GM12878 (cell line): Measurements from ENCODE around the gene HCN1. TPM values are rescaled to one million over a fixed set of nuclear protein-coding genes. Genes with fewer than 3 reads are reported as not detected.

ENCODE experiments used
- ATAC-seq: fragments of 200-7000 bp; cut with Tn5 transposase; 3 replicates; pipeline ENCODE4 v1.9.1; 2020; ENCODE audit warnings: mild to moderate bottlenecking, moderate library complexity
- BruUV-seq: library from RNA; stranded (reverse); fragments of 400-500 nt; replicated peaks from 2 replicates; lab custom pipeline; 2021; lab: Mats Ljungman, UMichigan
- CTCF ChIA-PET: fragments of 300-600 bp; sonication (Branson Sonifier 250); formaldehyde crosslinking; extraction: SDS; loops from one replicate; lab custom pipeline; 2021; ENCODE audit warnings: inconsistent platforms; lab: Yijun Ruan, JAX
- POLR2A ChIA-PET: fragments of 350-600 bp; formaldehyde crosslinking; extraction: SDS; loops from one replicate; lab custom pipeline; 2021; ENCODE audit warnings: inconsistent platforms; lab: Charles Lee
- RAD21 ChIA-PET: fragments of 300-600 bp; sonication (Branson Sonifier 250); formaldehyde crosslinking; loops from one replicate; lab custom pipeline; 2023; ENCODE audit warnings: antibody characterized with exemption; ENCODE audit not compliant: unreplicated experiment; lab: Charles Lee
- SMC1A ChIA-PET: fragments of 300-600 bp; sonication (Branson Sonifier 250); formaldehyde crosslinking; loops from one replicate; lab custom pipeline; 2023; ENCODE audit not compliant: unreplicated experiment, uncharacterized antibody; lab: Charles Lee
- DNase-seq: peaks from one replicate; pipeline ENCODE4 v3.0.0-alpha.2; 2011; ENCODE audit warnings: low read depth, low spot score
- FAIRE-seq: peaks from 3 replicates; lab custom pipeline; 2011; peaks lifted over from hg19 to GRCh38; lab: Jason Lieb, UNC
- H2AFZ ChIP-seq: 2 replicates; pipeline ENCODE4 v1.6.0; 2011; ENCODE audit warnings: low read depth, low read length, control low read depth; ENCODE audit not compliant: control insufficient read depth
- H3K27ac ChIP-seq: 2 replicates; pipeline ENCODE4 v1.5.1; 2011; ENCODE audit warnings: control low read depth; ENCODE audit not compliant: control insufficient read depth, insufficient read depth
- H3K27me3 ChIP-seq, 2 experiments: replicated peaks in 1 of 2; 2 replicates each; pipeline versions ENCODE4 v1.6.0 to v1.6.1; 2011; ENCODE audit warnings: low read length in 1 of 2; ENCODE audit not compliant: control insufficient read depth in 2 of 2, insufficient read depth in 2 of 2
- H3K36me3 ChIP-seq, 2 experiments: 2 replicates each; pipeline ENCODE4 v1.5.1; 2011; ENCODE audit warnings: low read length in 1 of 2; ENCODE audit not compliant: control insufficient read depth in 2 of 2, insufficient read depth in 2 of 2
- H3K4me1 ChIP-seq: 2 replicates; pipeline ENCODE4 v1.6.1; 2011; ENCODE audit warnings: mild to moderate bottlenecking, low read length, moderate library complexity, mixed read lengths; ENCODE audit not compliant: control insufficient read depth, insufficient read depth
- H3K4me2 ChIP-seq: 2 replicates; pipeline ENCODE4 v1.6.0; 2011; ENCODE audit warnings: control low read depth; ENCODE audit not compliant: control insufficient read depth, insufficient read depth
- H3K4me3 ChIP-seq: fragments of 200-600 bp; sonication (generic); 2 replicates; pipeline ENCODE4 v1.5.1; 2016
- H3K79me2 ChIP-seq: 2 replicates; pipeline ENCODE4 v1.6.0; 2011; ENCODE audit warnings: low read length; ENCODE audit not compliant: control insufficient read depth, insufficient read depth
- H3K9ac ChIP-seq: 2 replicates; pipeline ENCODE4 v1.8.0; 2011; ENCODE audit warnings: low read length, control low read depth, mixed read lengths; ENCODE audit not compliant: control insufficient read depth, insufficient read depth
- H3K9me3 ChIP-seq: replicated peaks from 3 replicates; pipeline ENCODE4 v1.5.1; 2011; ENCODE audit warnings: mild to moderate bottlenecking, low read length; ENCODE audit not compliant: control insufficient read depth, insufficient read depth
- H4K20me1 ChIP-seq: 2 replicates; pipeline ENCODE4 v1.6.0; 2011; ENCODE audit not compliant: control insufficient read depth, insufficient read depth
- BACH1 ChIP-seq: fragments of 450-650 bp; IDR thresholded peaks from 2 replicates; pipeline ENCODE4 v1.6.1; 2017; ENCODE audit warnings: mild to moderate bottlenecking, borderline replicate concordance
- CBFB ChIP-seq: IDR thresholded peaks from 2 replicates; pipeline ENCODE4 v1.6.1; 2016; ENCODE audit warnings: antibody characterized with exemption, low read depth
- CREB1 ChIP-seq: IDR thresholded peaks from 2 replicates; pipeline ENCODE4 v1.6.1; 2012; ENCODE audit warnings: low read depth, mild to moderate bottlenecking, inconsistent platforms
- FOXK2 ChIP-seq: fragments of 450-650 bp; IDR thresholded peaks from 2 replicates; pipeline ENCODE4 v1.6.1; 2017; ENCODE audit warnings: mild to moderate bottlenecking, moderate library complexity
- GATAD2B ChIP-seq: fragments of 450-650 bp; conservative IDR thresholded peaks from 2 replicates; pipeline ENCODE4 v1.6.1; 2017; ENCODE audit warnings: low read depth, mild to moderate bottlenecking, moderate library complexity
- IKZF1 ChIP-seq: fragments of 450-650 bp; conservative IDR thresholded peaks from 2 replicates; pipeline ENCODE4 v1.6.1; 2017; ENCODE audit warnings: antibody characterized with exemption, mild to moderate bottlenecking
- NFYB ChIP-seq: IDR thresholded peaks from 2 replicates; pipeline ENCODE4 v1.6.1; 2011; ENCODE audit warnings: low read depth, mild to moderate bottlenecking, low read length, improper control_type of control experiment, moderate library complexity; ENCODE audit not compliant: insufficient read depth
- NR2C1 ChIP-seq: fragments of 450-650 bp; IDR thresholded peaks from 2 replicates; pipeline ENCODE4 v1.6.1; 2017; ENCODE audit warnings: antibody characterized with exemption, mild to moderate bottlenecking, moderate library complexity
- RB1 ChIP-seq: fragments of 450-650 bp; formaldehyde crosslinking; IDR thresholded peaks from 2 replicates; pipeline ENCODE4 v1.6.1; 2017; ENCODE audit warnings: mild to moderate bottlenecking, borderline replicate concordance
- RCOR1 ChIP-seq: conservative IDR thresholded peaks from 2 replicates; pipeline ENCODE4 v1.6.1; 2012; ENCODE audit warnings: low read depth, low read length, improper control_type of control experiment
- SPI1 ChIP-seq: IDR thresholded peaks from 2 replicates; pipeline ENCODE4 v1.6.1; 2011; ENCODE audit warnings: low read depth, mild to moderate bottlenecking, low read length, moderate library complexity, borderline replicate concordance; ENCODE audit not compliant: insufficient read depth
- SREBF1 ChIP-seq: IDR thresholded peaks from 2 replicates; pipeline ENCODE4 v1.6.1; 2012; ENCODE audit warnings: mild to moderate bottlenecking, low read length
- TBL1XR1 ChIP-seq: IDR thresholded peaks from 2 replicates; pipeline ENCODE4 v1.6.1; 2012; ENCODE audit warnings: low read depth, low read length, improper control_type of control experiment
- ZSCAN29 ChIP-seq: fragments of 450-650 bp; IDR thresholded peaks from 2 replicates; pipeline ENCODE4 v1.6.1; 2017; ENCODE audit warnings: mild to moderate bottlenecking, moderate library complexity
- WGBS: methylation state at CpG from one replicate; pipeline ENCODE4 v1.1.6; 2016; ENCODE audit warnings: low lambda C conversion rate; ENCODE audit not compliant: insufficient replicate concordance, insufficient coverage; ENCODE audit errors: missing lambda C conversion rate; 5-methylcytosine and 5-hydroxymethylcytosine counted together
- in situ Hi-C: fragments of 300-500 bp; cut with MboI; formaldehyde crosslinking; loops from 9 replicates; pipeline ENCODE4 v1.14.3; 2018; ENCODE audit warnings: mixed read lengths
- intact Hi-C: fragments of 100-400 bp; cut with micrococcal nuclease; formaldehyde crosslinking; loops from one replicate; pipeline ENCODE4 v1.14.2; 2022; ENCODE audit not compliant: unreplicated experiment
- polyA plus RNA-seq, 11 experiments: library from polyadenylated mRNA; depleted of rRNA in 4 of 11; unstranded in 6 of 11; stranded (reverse) in 5 of 11; fragments of >200 nt; fragmentation: Nextera tagmentation in 4 of 11; fragmentation: Illumina TruSeq in 1 of 11; extraction: Ambion mirVana in 4 of 11; extraction: Trizol in 1 of 11; gene quantifications; 1 replicate in 1 of 11; 2 replicates in 10 of 11; pipeline versions ENCODE4 v1.2.1 to v1.2.3, GENCODE V29; 2011 to 2016; ENCODE audit warnings: inconsistent platforms in 2 of 11, missing spikeins in 2 of 11, low read depth in 1 of 11
- total RNA-seq, 4 experiments: library from RNA; depleted of rRNA in 3 of 4; stranded (reverse); fragments of >200 nt in 3 of 4; fragmentation: Illumina TruSeq in 1 of 4; extraction: Trizol in 1 of 4; gene quantifications; 2 replicates each; pipeline versions ENCODE4 v1.2.1 to v1.2.3, GENCODE V29; 2013 to 2021
- TF ChIP-seq, protein P1 (sequence below): fragments of 450-650 bp; formaldehyde crosslinking; IDR thresholded peaks from 2 replicates; pipeline ENCODE4 v1.4.0; 2020; ENCODE audit warnings: mild to moderate bottlenecking, moderate library complexity
- TF ChIP-seq, protein P2 (sequence below): IDR thresholded peaks from 2 replicates; pipeline ENCODE4 v1.6.1; 2012; ENCODE audit warnings: low read depth, low read length, improper control_type of control experiment
- TF ChIP-seq, protein P3 (sequence below): IDR thresholded peaks from 2 replicates; pipeline ENCODE4 v1.6.1; 2011; ENCODE audit warnings: borderline replicate concordance, low read depth, mild to moderate bottlenecking, moderate library complexity, low read length; ENCODE audit not compliant: insufficient read depth, poor library complexity, severe bottlenecking

Gene HCN1
- total and polyA plus RNA-seq, 10 of the 15 experiments (the other 5 are each of a cell fraction or from before 2014, with no cell fraction given), result not detected

DNA sequence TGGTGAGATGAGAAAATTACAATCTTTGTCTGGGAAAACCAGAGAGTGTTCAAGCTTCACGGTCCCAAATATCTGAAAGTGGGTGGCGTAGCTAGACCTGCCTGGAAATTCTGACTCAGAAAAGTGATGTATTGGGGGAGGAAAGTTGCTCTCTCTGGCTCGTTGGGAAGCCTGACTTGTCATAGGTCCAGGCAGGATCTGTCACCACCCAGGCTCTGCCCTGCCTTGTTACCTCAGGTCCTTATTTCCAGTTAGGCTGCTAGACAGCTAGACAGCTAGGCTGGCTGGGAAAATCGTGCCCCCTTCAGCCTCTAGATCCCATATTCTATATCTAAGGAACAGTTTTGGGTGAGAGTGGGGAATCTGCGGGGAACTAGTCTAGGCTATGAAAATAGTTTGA lies 41.0 kb upstream of the HCN1 start:
- TF ChIP-seq NR2C1, result no peak
- TF ChIP-seq, protein P1, sequence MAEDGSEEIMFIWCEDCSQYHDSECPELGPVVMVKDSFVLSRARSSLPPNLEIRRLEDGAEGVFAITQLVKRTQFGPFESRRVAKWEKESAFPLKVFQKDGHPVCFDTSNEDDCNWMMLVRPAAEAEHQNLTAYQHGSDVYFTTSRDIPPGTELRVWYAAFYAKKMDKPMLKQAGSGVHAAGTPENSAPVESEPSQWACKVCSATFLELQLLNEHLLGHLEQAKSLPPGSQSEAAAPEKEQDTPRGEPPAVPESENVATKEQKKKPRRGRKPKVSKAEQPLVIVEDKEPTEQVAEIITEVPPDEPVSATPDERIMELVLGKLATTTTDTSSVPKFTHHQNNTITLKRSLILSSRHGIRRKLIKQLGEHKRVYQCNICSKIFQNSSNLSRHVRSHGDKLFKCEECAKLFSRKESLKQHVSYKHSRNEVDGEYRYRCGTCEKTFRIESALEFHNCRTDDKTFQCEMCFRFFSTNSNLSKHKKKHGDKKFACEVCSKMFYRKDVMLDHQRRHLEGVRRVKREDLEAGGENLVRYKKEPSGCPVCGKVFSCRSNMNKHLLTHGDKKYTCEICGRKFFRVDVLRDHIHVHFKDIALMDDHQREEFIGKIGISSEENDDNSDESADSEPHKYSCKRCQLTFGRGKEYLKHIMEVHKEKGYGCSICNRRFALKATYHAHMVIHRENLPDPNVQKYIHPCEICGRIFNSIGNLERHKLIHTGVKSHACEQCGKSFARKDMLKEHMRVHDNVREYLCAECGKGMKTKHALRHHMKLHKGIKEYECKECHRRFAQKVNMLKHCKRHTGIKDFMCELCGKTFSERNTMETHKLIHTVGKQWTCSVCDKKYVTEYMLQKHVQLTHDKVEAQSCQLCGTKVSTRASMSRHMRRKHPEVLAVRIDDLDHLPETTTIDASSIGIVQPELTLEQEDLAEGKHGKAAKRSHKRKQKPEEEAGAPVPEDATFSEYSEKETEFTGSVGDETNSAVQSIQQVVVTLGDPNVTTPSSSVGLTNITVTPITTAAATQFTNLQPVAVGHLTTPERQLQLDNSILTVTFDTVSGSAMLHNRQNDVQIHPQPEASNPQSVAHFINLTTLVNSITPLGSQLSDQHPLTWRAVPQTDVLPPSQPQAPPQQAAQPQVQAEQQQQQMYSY (CRISPR knock-in tag), result no peak
- TF ChIP-seq SPI1, result no peak
- no peak for TF ChIP-seq CREB1
- no peak for TF ChIP-seq BACH1
- no peak for TF ChIP-seq RCOR1
- TF ChIP-seq TBL1XR1, result no peak
- no peak for TF ChIP-seq CBFB
- TF ChIP-seq GATAD2B, result no peak
- TF ChIP-seq SREBF1, result no peak
- TF ChIP-seq, protein P2, sequence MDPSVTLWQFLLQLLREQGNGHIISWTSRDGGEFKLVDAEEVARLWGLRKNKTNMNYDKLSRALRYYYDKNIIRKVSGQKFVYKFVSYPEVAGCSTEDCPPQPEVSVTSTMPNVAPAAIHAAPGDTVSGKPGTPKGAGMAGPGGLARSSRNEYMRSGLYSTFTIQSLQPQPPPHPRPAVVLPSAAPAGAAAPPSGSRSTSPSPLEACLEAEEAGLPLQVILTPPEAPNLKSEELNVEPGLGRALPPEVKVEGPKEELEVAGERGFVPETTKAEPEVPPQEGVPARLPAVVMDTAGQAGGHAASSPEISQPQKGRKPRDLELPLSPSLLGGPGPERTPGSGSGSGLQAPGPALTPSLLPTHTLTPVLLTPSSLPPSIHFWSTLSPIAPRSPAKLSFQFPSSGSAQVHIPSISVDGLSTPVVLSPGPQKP, result no peak
- TF ChIP-seq FOXK2, result no peak
- TF ChIP-seq NFYB, result no peak
- TF ChIP-seq, protein P3, sequence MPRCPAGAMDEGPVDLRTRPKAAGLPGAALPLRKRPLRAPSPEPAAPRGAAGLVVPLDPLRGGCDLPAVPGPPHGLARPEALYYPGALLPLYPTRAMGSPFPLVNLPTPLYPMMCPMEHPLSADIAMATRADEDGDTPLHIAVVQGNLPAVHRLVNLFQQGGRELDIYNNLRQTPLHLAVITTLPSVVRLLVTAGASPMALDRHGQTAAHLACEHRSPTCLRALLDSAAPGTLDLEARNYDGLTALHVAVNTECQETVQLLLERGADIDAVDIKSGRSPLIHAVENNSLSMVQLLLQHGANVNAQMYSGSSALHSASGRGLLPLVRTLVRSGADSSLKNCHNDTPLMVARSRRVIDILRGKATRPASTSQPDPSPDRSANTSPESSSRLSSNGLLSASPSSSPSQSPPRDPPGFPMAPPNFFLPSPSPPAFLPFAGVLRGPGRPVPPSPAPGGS, result no peak
- TF ChIP-seq ZSCAN29, result no peak
- TF ChIP-seq RB1, result no peak
- TF ChIP-seq IKZF1, result no peak
- Histone ChIP-seq H3K79me2 (no peaks in the 10 kb centered on the region), H3K4me2 (no peak overlapping the region), H3K27ac (no peak overlapping the region), H3K9me3 (no peaks in the 10 kb centered on the region), H3K36me3 (no peaks in the 10 kb centered on the region), H4K20me1 (no peaks in the 10 kb centered on the region), H3K27me3 (no peaks in the 10 kb centered on the region), H2AFZ (no peak overlapping the region), H3K4me3 (no peak overlapping the region), H3K9ac (no peak overlapping the region), H3K4me1 (no peaks in the 10 kb centered on the region)
- SMC1A ChIA-PET, result no interaction called here
- DNase-seq (no peak), FAIRE-seq (no peak), ATAC-seq (no peak)
- intact Hi-C loops, result no loop called here
- RAD21 ChIA-PET, result no interaction called here
- in situ Hi-C loops, result no loop called here
- CTCF ChIA-PET, result no interaction called here
- BruUV-seq, result no TSS peak
- POLR2A ChIA-PET, result no interaction called here
- 8% methylated on average over 5 of the region's 5 CpGs for WGBS
